ENCODE measurements around the gene NUP42.
"Not testable (repeated sequence)": the region's sequence is repeated elsewhere in the genome, so short reads cannot be mapped to it uniquely, and the experiment has no call there.

Gene NUP42

DNA sequence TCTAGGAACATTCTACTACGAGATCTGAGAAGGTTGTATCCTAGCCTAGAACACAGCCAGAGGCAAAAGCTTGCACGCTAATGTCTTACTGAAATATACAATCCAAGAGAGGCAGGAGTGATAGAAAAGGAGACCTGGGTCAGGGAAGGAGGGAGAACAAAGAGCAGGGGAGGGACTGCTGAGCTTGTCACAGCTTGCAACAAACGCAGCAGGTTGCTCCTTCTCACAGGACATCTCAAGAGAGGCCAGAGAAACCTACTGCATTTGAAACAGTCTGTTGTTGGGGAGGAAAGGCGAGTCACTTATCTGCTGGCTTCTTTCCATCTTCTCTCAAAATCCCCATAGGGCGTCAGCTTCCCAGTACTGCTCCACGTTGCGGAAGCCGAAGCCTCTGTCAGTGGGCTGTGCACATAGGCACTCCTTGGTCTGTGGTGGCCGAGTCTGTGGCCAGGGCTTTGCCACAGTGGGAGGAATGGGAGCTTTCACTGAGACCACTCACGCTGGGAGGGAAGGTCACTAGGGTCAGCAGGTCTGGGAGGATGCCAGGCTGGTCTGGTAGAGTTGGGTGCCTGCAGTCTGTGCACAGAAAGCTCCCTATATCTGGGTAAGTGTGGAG lies 39.0 kb downstream of the NUP42 start:
- DNase-seq: no peak
- no peaks in the 10 kb centered on the region for H3K27me3 ChIP-seq
- TF ChIP-seq, protein P1, sequence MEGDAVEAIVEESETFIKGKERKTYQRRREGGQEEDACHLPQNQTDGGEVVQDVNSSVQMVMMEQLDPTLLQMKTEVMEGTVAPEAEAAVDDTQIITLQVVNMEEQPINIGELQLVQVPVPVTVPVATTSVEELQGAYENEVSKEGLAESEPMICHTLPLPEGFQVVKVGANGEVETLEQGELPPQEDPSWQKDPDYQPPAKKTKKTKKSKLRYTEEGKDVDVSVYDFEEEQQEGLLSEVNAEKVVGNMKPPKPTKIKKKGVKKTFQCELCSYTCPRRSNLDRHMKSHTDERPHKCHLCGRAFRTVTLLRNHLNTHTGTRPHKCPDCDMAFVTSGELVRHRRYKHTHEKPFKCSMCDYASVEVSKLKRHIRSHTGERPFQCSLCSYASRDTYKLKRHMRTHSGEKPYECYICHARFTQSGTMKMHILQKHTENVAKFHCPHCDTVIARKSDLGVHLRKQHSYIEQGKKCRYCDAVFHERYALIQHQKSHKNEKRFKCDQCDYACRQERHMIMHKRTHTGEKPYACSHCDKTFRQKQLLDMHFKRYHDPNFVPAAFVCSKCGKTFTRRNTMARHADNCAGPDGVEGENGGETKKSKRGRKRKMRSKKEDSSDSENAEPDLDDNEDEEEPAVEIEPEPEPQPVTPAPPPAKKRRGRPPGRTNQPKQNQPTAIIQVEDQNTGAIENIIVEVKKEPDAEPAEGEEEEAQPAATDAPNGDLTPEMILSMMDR (IDR thresholded peaks at IDR 0.05; ENCODE audit: low read depth, low read length): no peak

DNA sequence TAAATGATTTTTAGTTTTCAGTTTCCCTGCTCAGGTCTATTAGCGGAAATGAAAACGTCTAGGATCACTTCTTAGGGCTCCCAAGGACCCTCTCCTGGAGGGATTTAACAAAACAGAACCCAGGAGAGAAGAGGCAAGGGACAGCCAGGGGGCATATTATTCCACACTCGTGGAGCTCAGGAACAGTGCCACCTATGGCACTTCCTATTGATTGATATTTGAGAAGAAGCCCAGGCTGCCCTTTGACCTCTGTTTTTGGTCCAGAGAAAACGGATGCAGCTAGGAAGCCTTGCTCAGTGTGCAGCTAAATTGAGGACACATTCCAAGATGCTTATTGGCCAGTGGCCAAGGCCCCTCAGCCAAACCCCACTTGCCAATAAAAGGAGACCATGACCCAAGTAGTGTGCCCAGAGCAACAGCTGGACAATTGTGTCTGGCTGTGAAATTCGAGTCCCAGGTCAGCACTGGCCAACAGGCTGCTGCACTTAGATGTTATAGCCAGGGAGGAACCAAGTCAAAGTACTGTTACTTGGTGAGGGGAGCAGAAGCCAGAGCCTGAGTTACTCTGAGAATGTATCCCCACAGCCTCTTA lies 40.7 kb downstream of the NUP42 start:
- TF ChIP-seq, protein P1 (IDR thresholded peaks at IDR 0.05; ENCODE audit: low read depth, low read length): no peak
- DNase-seq: no peak
- no peaks in the 10 kb centered on the region for H3K36me3 ChIP-seq
- no peaks in the 10 kb centered on the region for H3K4me1 ChIP-seq
- no peaks in the 10 kb centered on the region for H3K27me3 ChIP-seq
- no peak overlapping the region for H3K4me3 ChIP-seq (ENCODE audit: low read depth, low read length)
- H3K9me3 ChIP-seq: no peaks in the 10 kb centered on the region

More for the DNA sequence above, 39.0 kb downstream of the NUP42 start:
- H3K9me3 ChIP-seq: no peaks in the 10 kb centered on the region
- no peak overlapping the region for H3K4me3 ChIP-seq (ENCODE audit: low read depth, low read length)
- H3K4me1 ChIP-seq: no peaks in the 10 kb centered on the region
- H3K36me3 ChIP-seq: no peaks in the 10 kb centered on the region

DNA sequence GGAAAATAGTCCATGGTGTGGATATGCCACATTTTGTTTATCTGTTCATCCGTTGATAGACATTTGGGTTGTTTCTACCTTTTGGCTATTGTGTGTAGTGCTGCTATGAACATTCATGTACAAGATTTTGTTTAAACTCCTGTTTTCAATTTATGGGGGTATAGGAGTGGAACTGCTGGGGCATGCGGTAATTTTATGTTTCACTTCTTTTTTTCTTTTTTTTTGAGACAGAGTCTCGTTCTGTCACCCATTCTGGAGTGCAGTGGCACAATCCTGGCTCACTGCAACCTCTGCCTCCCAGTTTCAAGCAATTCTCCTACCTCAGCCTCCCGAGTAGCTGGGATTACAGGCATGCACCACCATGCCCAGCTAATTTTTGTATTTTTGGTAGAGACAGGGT lies 42.5 kb downstream of the NUP42 start:
- H3K36me3 ChIP-seq; H3K4me3 ChIP-seq (ENCODE audit: low read depth, low read length); H3K4me1 ChIP-seq; H3K27me3 ChIP-seq; H3K9me3 ChIP-seq; DNase-seq: not testable (repeated sequence)

DNA sequence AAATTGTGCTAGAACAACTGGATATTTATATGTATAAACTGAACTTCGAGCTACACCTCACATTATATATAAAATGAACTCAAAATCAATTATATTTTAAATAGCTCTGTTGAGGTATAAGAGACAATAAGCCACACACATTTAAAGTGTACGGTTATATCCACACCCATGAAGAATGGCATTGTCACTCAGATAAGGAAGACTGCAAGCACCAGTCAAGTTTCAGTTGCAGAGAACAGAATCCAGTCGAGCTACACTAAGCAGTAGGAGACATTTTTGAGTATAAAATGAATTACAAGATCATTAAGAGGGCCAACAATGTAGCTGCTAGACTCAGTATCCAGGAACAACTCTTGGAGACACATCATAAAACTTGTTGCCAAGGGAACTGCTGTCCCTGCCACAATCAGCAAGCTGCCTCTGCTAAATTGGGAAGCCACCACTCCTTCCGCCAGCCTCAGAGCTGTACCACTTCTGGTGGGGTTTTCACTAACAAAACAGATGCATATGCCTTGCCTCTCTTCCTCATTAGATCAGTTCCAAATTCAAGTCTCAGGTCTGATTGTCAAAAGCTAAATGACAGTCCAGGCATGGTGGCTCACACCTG lies 45.1 kb downstream of the NUP42 start:
- Histone ChIP-seq H3K4me1 (no peaks in the 10 kb centered on the region), H3K9me3 (no peaks in the 10 kb centered on the region), H3K27me3 (no peaks in the 10 kb centered on the region), H3K36me3 (no peaks in the 10 kb centered on the region), H3K4me3 (ENCODE audit: low read depth, low read length) (no peak overlapping the region)
- TF ChIP-seq, protein P1 (IDR thresholded peaks at IDR 0.05; ENCODE audit: low read depth, low read length): no peak
- no peak for DNase-seq

DNA sequence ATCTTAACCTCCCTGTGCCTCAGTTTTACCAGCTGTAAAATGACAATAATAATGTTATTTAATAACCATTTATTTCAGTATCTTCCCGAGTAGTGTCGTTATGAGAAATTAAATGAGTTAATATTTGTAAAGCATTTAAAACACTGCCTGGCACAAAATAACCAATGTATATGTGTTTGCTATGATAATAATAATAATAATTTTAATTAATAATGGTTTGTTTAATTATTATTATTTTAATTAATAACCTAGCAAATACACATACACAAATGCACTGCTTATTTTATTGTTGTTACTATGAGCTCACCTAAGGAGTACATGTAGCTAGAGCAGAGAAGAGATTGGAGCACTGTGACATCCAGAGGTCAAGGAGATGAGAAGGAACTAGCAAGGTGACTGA lies 46.6 kb downstream of the NUP42 start:
- DNase-seq: no peak
- Histone ChIP-seq H3K36me3 (no peaks in the 10 kb centered on the region), H3K4me1 (no peaks in the 10 kb centered on the region), H3K27me3 (no peaks in the 10 kb centered on the region), H3K9me3 (no peaks in the 10 kb centered on the region), H3K4me3 (ENCODE audit: low read depth, low read length) (no peak overlapping the region)
- TF ChIP-seq, protein P1 (IDR thresholded peaks at IDR 0.05; ENCODE audit: low read depth, low read length): no peak

DNA sequence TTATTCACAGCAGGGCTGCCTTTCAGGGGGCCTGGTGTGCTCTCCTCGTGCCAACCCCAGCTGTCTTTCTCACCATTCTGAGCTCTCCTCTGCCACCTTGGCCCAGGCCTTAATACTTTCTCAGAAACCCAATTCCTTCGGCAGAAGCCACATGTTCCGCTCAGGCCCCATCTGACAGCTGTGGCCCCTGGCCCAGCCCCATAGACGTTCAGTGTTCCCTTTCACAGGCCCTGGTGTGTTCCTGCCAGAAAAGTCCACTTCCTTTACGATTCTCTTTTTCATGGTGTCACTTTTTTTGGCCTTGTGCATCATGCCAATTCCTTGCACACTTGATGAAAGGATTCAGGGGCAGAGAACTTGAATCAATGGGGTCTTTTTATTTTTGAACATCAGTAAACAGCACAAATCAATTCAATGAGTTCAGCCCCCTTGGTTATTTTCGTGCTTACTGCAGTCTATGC lies 48.8 kb downstream of the NUP42 start:
- Histone ChIP-seq H3K4me3 (ENCODE audit: low read depth, low read length) (no peak overlapping the region), H3K9me3 (no peaks in the 10 kb centered on the region), H3K4me1 (no peaks in the 10 kb centered on the region), H3K27me3 (no peaks in the 10 kb centered on the region), H3K36me3 (no peaks in the 10 kb centered on the region)
- TF ChIP-seq, protein P1 (IDR thresholded peaks at IDR 0.05; ENCODE audit: low read depth, low read length): no peak
- no peak for DNase-seq
